GM12873 (cell line): ENCODE data around the gene WNK4.

Experiments used
- CTCF ChIP-seq: IDR thresholded peaks from 2 replicates; pipeline ENCODE4 v1.5.1; 2012; ENCODE audit warnings: low read depth, mild to moderate bottlenecking, moderate library complexity, low read length, control low read depth; ENCODE audit not compliant: insufficient read depth; ENCODE audit errors: missing control alignments

Gene WNK4

DNA sequence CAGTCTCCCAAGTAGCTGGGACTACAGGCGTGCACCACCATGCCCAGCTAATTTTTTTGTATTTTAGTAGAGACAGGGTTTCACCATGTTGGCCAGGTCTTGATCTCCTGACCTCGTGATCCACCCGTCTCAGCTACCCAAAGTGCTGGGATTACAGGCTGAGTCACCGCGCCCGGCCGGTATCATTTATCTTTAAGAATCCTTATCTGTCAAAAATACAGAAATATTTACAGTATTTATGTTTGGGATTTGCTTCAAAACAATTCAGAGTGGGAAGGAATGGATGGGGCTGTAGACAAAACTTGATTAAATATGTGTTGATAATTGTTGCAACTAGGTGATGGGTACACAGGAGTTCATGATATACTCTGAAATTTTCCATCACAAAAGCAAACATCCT lies 40.8 kb downstream of the WNK4 start:
- no peak for TF ChIP-seq CTCF

GRCh38 chr17:42827472-42827871 lies 47.1 kb downstream of the WNK4 start:
- no peak for TF ChIP-seq CTCF

GRCh38 chr17:42830971-42831370 lies 50.6 kb downstream of the WNK4 start:
- TF ChIP-seq CTCF, result no peak

GRCh38 chr17:42832213-42832933 lies 52.0 kb downstream of the WNK4 start:
- TF ChIP-seq CTCF, result no peak

- peak; percentile 13 for TF ChIP-seq CTCF
Observed at GRCh38 chr17:42832934-42833766, 52.7 kb downstream of the WNK4 start, which contains the start of gene PSME3. Gene PSME3, plus strand, starts transcription at chr17:42833397. Its CDS starts 235 bp downstream, at chr17:42833632.

DNA sequence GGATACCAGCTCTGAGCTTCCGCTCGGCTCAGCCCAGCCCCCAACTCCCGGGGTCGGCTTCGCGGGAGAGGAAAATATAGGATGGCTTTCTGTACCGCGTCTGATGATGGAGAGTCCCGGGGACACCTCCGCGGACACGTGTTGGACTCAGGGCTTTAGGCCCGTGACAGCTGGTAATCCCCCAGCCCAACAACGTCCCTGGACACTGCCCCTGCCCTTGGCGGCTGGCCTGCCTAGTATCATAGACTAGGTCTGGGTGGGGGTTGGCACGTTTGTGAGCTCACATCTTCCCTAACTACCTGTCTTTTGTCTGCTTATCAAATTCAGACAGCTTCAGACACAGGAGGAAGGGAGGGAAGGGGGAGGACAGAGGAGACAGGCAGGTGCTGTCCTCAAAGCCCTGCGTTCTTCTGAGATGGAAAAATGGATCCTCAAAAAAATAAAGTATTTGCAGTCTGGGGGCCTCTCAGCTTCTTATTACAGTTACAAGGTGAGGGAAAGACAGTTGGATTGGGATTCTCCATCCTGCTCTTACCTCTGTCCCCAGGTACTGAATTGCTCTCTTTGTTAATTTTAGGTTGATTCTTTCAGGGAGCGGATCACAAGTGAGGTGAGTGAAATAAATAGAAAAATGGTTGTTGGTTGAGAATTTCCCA lies 53.5 kb downstream of the WNK4 start:
- TF ChIP-seq CTCF, result no peak

- TF ChIP-seq CTCF, result no peak
Observed at GRCh38 chr17:42835732-42836131, 55.3 kb downstream of the WNK4 start.
